GM19468 (cell line): ENCODE data around the gene KLHL13.
"Not testable (repeated sequence)": the region's sequence is repeated elsewhere in the genome, so short reads cannot be mapped to it uniquely, and the experiment has no call there.

Experiments used
- ATAC-seq: cut with Tn5 transposase; IDR thresholded peaks from one replicate; pipeline ENCODE4 v1.9.1; 2021; ENCODE audit warnings: mild to moderate bottlenecking, moderate library complexity, moderate number of reproducible peaks; ENCODE audit not compliant: unreplicated experiment; ENCODE audit errors: extremely low read depth

KLHL13 gene

DNA sequence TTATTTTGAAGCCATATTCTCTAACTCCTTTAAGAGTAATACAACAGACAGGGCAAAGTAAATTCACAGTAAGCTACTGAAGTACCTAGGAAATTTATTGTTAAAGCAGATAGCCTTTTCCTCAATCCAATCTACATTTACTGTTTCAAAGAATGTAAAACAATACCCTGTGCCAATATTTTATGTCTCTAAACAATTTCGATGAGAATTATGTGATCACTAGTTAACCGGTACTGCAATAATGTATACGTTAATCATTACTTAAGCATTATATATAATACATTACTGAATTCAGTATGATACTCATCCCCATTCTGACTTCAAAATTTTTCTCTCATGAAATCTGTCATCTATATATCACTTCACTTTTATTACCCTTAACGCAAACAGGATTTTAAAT, 28.5 kb downstream of the KLHL13 start:
- no peak for ATAC-seq

GRCh38 chrX:118074196-118074595, 42.4 kb downstream of the KLHL13 start:
- ATAC-seq, result no peak

DNA sequence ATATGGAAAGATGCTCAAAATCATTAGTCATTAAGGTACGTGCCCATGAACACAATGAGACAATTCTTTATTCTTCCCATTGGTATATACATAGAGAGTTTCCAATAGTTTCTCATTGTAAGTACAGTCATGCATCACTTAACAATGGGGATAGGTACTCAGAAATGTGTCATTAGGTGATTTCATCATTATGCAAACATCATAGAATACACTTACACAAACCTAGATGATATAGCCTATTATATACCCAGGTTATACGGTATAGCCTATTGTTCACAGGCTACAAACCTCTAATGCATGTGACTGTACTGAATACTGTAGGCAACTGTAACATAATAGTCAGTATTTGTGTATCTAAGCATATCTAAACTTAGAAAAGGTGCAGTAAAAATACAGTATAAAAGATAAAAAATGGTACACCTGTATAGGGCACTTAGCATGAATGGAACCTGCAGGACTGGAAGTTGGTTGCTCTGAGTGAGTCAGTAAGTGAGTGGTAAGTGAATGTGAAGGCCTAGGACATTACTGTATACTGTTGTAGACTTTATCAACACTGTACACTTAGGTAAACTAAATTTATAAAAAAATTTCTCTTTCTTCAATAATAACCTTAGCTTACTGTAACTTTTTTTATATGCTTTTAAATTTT, 49.6 kb downstream of the KLHL13 start:
- no peak for ATAC-seq

GRCh38 chrX:118062817-118063615, 53.6 kb downstream of the KLHL13 start:
- ATAC-seq, result peak; percentile 79

DNA sequence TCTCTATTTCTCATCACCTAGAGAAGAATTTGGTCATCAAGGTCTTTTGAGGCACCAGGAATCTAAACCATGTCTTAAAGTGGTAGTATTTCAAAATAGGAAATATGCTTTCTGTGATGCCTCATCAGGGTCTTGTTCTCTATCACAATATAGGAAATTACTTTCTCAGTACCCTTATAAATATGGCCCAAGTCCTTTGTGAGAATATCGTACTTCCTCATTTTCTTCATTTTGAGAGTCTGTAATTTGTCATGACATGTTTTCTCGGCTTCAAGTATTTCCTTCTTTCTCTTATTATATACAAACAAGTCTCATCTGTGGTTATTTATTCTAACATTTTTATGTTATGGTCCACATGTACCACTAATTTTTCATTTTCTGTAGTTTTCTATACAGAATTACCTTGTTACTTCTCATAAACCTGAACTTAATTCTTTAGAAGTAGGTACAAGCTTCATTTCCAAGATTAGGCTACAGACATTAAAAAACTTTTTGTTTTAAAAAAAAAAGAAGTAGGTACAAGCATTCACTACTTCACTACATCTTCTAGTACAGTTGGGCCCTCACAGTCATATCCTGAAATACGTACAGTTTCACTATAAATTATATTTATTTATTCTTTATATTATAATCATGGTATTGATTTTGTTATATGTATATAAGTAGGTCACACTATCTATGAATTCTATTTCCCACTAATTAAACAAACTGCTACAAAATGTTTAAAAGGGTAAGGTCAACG, 54.4 kb downstream of the KLHL13 start:
- no peak for ATAC-seq

- ATAC-seq, result no peak
Observed at GRCh38 chrX:118058924-118059323, 57.7 kb downstream of the KLHL13 start.

DNA sequence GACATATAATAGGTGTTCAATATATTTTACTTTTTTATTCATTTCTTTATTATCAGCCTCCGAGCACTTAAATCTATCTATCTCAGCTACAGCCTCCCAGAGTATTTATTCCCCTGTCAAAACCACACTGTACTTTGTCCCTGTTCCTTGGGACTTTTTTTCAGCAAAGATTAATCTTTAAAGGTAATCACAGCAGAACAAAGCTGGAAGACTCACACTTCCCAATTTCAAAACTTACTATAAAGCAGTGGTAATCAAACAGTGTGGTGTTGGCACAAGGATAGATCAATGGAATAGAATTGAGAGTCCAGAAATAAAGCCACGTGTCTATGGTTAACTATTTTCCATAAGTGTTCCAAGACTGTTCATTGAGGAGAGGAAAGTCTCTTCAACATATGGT, 59.7 kb downstream of the KLHL13 start:
- ATAC-seq, result no peak

DNA sequence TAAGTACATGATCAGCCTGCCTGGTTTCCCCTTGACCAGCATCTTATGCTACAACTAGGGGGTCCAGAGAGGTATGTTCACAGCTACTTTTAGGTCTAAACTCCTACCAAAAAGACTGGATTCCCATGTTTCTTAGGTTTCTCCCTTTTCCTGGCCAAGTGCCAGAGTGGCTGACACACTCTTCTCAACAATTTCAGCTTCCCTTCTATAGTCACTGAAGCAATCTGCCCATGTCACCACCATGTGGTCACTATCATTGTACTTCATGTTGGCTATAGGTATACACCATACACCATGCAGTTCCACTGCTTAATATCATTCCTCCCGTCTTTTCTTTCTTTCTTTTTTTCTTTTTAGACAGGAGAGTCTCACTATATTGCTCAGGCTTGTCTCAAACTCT, 66.9 kb downstream of the KLHL13 start:
- no peak for ATAC-seq

DNA sequence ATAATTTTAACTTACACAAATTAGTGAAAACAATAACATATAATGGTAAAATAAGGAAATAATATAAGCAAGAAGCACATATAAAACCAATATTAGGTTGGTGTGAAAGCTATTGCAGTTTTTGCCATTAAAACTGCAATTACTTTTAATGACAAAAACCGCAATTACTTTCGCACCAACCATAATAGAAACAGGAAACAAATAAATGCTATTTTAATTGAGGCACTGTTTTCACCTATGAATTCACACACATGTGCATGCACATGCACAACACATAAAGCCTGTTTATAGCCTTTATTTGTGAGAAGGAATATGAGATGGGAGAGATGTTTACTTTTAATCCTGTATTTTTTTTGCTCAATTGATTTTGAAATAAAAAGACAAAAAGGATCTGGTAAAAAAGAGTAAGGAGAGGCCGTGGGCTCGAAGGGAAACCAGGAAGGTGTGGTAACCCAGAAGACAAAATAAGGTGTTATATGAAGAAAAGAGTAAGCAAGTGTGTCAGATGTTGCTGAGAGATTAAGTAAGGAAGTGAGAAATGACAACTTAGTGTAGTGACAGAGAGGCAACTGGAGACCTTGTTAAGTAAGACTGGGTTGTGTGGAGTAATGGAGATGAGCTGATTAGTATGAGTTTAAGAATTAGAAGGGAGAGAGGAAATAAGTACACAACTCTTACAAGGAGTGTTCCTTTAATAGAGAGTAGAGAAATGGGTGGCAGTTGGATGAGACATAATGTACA, 69.0 kb downstream of the KLHL13 start:
- ATAC-seq, result no peak

- no peak for ATAC-seq
Observed at GRCh38 chrX:118039591-118039990, 77.0 kb downstream of the KLHL13 start.

GRCh38 chrX:118038614-118039365, 77.8 kb downstream of the KLHL13 start:
- ATAC-seq, result no peak

DNA sequence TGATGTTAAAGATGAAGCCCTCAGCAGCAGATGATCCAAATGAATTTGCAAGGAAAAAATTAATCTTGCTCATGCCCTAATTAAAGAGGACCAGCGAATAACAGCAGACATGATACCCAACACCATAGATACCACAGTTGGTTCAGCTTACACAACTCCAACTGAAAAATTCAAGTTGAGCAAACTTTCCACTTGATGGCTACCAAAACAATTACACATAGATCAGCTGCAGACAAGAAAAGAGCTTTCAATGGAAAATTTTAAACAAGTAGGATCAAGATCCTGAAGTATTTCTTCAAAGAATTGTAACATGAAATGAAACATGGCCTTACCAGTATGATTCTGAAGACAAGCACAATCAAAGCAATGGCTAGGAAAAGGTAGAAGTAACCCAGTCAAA, 90.0 kb downstream of the KLHL13 start:
- ATAC-seq, result no peak

GRCh38 chrX:118025226-118025625, 91.4 kb downstream of the KLHL13 start:
- no peak for ATAC-seq

DNA sequence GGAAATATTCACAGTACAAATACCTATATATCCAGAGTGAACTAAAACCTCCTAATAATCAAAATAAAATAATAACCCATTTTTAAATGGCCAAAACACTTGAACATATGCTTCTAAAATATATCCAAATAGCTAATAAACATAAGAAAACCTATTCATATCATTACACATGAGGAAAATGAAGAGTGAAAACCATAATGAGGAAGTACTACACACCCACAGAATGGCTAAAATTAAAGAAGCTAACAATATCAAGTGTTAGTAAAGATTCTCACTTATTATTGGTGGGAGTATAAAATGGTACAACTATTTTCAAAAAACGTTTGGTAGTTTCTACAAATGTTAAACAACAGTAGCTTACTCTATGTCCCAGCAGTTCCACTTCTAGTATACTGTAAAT, 92.1 kb downstream of the KLHL13 start:
- ATAC-seq, result no peak

DNA sequence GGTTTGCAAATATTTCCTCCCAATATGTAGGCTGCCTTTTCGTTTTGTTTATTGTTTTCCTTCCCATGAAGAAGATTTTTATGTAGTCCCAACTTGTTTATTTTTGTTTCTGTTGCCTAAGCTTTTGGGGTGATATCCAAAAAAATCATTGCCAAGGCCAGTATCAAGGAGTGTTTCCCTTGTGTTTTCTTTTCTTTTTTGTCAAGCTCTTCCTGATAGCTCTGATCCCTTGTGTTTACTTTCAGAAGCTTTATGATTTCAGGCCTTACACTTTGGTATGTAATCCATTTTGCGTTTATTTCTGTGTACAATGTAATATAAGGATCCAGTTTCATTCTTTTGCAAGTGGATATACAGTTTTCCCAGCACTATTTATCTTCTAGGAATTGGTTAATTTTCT, 93.9 kb downstream of the KLHL13 start:
- no peak for ATAC-seq

GRCh38 chrX:118016422-118016821, 100.2 kb downstream of the KLHL13 start:
- ATAC-seq, result no peak

DNA sequence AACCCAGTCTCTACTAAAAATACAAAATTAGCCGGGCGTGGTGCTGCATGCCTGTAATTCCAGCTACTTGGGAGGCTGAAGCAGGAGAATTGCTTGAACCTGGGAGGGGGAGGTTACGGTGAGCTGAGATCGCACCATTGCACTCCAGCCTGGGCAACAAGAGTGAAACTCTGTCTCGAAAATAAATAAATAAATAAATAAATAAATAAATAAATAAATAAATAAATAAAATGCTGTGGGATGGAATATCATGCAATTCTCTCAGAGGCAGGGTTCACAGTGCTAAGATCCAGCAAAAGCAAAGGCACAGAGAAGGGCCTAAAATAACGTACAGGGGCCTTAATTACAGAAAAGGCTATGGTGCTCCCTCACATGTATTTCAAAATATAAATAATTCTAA, 114.2 kb downstream of the KLHL13 start:
- ATAC-seq, result not testable (repeated sequence)

DNA sequence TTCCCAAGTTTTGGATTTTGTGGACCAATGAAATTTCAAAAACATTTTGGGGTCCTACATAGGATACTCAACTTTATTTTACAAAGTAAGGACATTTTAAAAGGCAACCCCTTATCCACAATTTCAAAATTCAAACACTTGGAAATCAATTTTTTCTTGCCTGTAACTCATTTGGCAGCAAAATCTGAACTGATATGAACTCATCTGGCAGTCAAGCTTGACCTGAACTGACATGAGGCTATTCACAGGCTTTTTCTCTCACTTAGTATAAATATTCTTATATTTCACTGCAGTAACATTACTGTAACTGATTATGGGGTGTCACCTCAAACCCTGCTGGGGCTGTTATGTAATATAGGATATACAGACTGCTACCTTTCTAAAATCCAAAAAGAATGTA, 116.1 kb downstream of the KLHL13 start:
- no peak for ATAC-seq

GRCh38 chrX:117998171-117998570, 118.4 kb downstream of the KLHL13 start:
- no peak for ATAC-seq
